Heart left ventricle (tissue), 16 donors: ENCODE data around the gene MAP3K4. TPM values are rescaled to one million over a fixed set of nuclear protein-coding genes. Genes with fewer than 3 reads are reported as not detected.

Experiments
- ATAC-seq, 4 donors: fragments of 200-7000 bp; cut with Tn5 transposase; one replicate each; pipeline ENCODE4 v1.9.1; 2020 to 2022; ENCODE audit warnings: moderate library complexity in 4 of 4, mild to moderate bottlenecking in 3 of 4, moderate number of reproducible peaks in 1 of 4
- DNase-seq, 5 donors: peaks; one replicate each; pipeline ENCODE4 v3.0.0-alpha.2; 2020
- H3K27ac ChIP-seq, 12 donors: fragments of 200-600 bp; sonication (generic) in 4 of 12; one replicate each; pipeline versions ENCODE4 v1.5.0 to v1.8.0; 2016 to 2022; ENCODE audit warnings: mild to moderate bottlenecking in 2 of 12
- H3K27me3 ChIP-seq, 9 donors: fragments of 200-600 bp; sonication (generic) in 2 of 9; one replicate each; pipeline versions ENCODE4 v1.5.1 to v1.8.0; 2016 to 2022; ENCODE audit warnings: mild to moderate bottlenecking in 3 of 9
- H3K36me3 ChIP-seq, 9 donors: fragments of 200-600 bp; sonication (generic) in 2 of 9; one replicate each; pipeline versions ENCODE4 v1.5.0 to v1.8.0; 2018 to 2022; ENCODE audit warnings: mild to moderate bottlenecking in 2 of 9
- H3K4me1 ChIP-seq, 12 donors: fragments of 200-600 bp; sonication (generic) in 4 of 12; one replicate each; pipeline versions ENCODE4 v1.5.0 to v1.8.0; 2016 to 2022; ENCODE audit warnings: mild to moderate bottlenecking in 3 of 12
- H3K4me3 ChIP-seq, 12 donors: fragments of 200-600 bp; sonication (generic) in 4 of 12; one replicate each; pipeline versions ENCODE4 v1.5.0 to v1.8.0; 2017 to 2022; ENCODE audit warnings: mild to moderate bottlenecking in 9 of 12, moderate library complexity in 4 of 12
- H3K9me3 ChIP-seq, 12 donors: fragments of 200-600 bp; sonication (generic) in 4 of 12; one replicate each; pipeline versions ENCODE4 v1.5.0 to v1.8.0; 2016 to 2022; ENCODE audit warnings: mild to moderate bottlenecking in 1 of 12
- CTCF ChIP-seq, 12 donors: fragments of 200-600 bp; sonication (generic) in 4 of 12; IDR thresholded peaks; one replicate each; pipeline versions ENCODE4 v1.5.0 to v1.8.0; 2018 to 2022; ENCODE audit warnings: antibody characterized with exemption in 12 of 12, mild to moderate bottlenecking in 5 of 12
- POLR2A ChIP-seq, 2 donors: fragments of 450-650 bp; IDR thresholded peaks; one replicate each; pipeline ENCODE4 v1.6.1; 2017; ENCODE audit warnings: antibody characterized with exemption in 2 of 2, mild to moderate bottlenecking in 2 of 2, moderate library complexity in 2 of 2
- WGBS, 4 donors: extraction: QIAGEN DNeasy Blood & Tissue Kit in 2 of 4; methylation state at CpG; one replicate each; pipeline versions ENCODE4 v1.1.5 to v1.1.7; 2013 to 2018; 5-methylcytosine and 5-hydroxymethylcytosine counted together
- intact Hi-C, 10 donors: fragments of 100-400 bp; cut with DNase I; formaldehyde crosslinking; loops; one replicate each; pipeline versions ENCODE4 v1.11.1 to v1.14.2; 2022
- polyA plus RNA-seq, 2 donors: library from polyadenylated mRNA; stranded (reverse); fragments of 200-250 nt; gene quantifications; one replicate each; pipeline ENCODE4 v1.2.3, GENCODE V29; 2013
- total RNA-seq, 9 donors: library from RNA; depleted of rRNA in 2 of 9; stranded (reverse); fragments of >200 nt in 2 of 9; fragmentation: NEBNext Ultra II Directional in 3 of 9; extraction: Animal tissue kit (Norgen Biotek cat#: 25700) in 3 of 9; gene quantifications; one replicate each; pipeline versions ENCODE4 v1.1.0 to v1.2.4, GENCODE V29; 2016 to 2023
- donor health status: ischemic (EF 13 %, LVEDD 7.1; RV severe dilation, severe dysfunction).
- donor health status: healthy with polysubstance abuse.
- donor health status: DM: no; HTN: yes; CAD: no.
- donor health status: DM: no; HTN: no; CAD: no.
- donor health status: ischemic (EF 25% LVEDD 6.9; RV normal size, moderate dysfunction).
- donor health status: ischemic (EF 25% LVEDD 5.7; RV mildly dilated, moderate dysfunction).
- donor health status: healthy.
- donor health status: DM: yes; HTN: yes; CAD: no.
- donor health status: ischemic (EF 35%, LVEDD 5.7; RV mildly dilated, moderate dysfunction).
- donor health status: nonischemic (EF 11% LVEDD 7.7; RV severe dilation, severe dysfunction).
- donor health status: DM: yes; HTN: yes; CAD: no.
- donor health status: PGD.
- donor health status: ischemic (EF 29% LVEDD 5.4; RV normal size, mild dysfunction).
- donor health status: nonischemic (EF 23%, LVEDD 6.1; RV moderate dilation, normal function).

Gene MAP3K4
- total and polyA plus RNA-seq, 11 donors, result 9.2 to 39.1 (median 28.4) TPM

- Histone ChIP-seq H3K9me3 (no peaks in the 10 kb centered on the region), H3K4me1 (peaks cover 0 to 6% (median 0%) of the 10 kb centered on the region in 12 donors), H3K27ac (peak overlapping the region in 1 of 12 donors; percentile 26), H3K36me3 (no peaks in the 10 kb centered on the region), H3K27me3 (no peaks in the 10 kb centered on the region), H3K4me3 (no peak overlapping the region)
- ATAC-seq, result peak in 1 of 4 donors; percentile 49
- WGBS, 4 donors, result 60 to 74% (median 71%) methylated on average over 7 of the region's 7 CpGs
- intact Hi-C loops, result no loop called here
- TF ChIP-seq POLR2A (IDR thresholded peaks at IDR 0.05) (no peak), CTCF (IDR thresholded peaks at IDR 0.05) (no peak)
- DNase-seq, result no peak
These were observed 24.9 kb upstream of the MAP3K4 start for GRCh38 chr6:160966493-160967229.

GRCh38 chr6:160967351-160967750 lies 24.2 kb upstream of the MAP3K4 start:
- TF ChIP-seq POLR2A (IDR thresholded peaks at IDR 0.05) (no peak), CTCF (IDR thresholded peaks at IDR 0.05) (no peak)
- H3K36me3 ChIP-seq, result no peaks in the 10 kb centered on the region
- peaks cover 0 to 8% (median 0%) of the 10 kb centered on the region in 12 donors for H3K4me1 ChIP-seq
- WGBS, 4 donors, result 75 to 91% (median 82%) methylated on average over 4 of the region's 4 CpGs
- H3K27ac ChIP-seq, result peak overlapping the region in 3 of 12 donors; percentile 26 to 37 (median 34)
- DNase-seq (no peak), ATAC-seq (no peak)
- no peaks in the 10 kb centered on the region for H3K27me3 ChIP-seq
- H3K4me3 ChIP-seq, result no peak overlapping the region
- intact Hi-C loops, result no loop called here
- no peaks in the 10 kb centered on the region for H3K9me3 ChIP-seq

- Histone ChIP-seq H3K27me3 (no peaks in the 10 kb centered on the region), H3K9me3 (no peaks in the 10 kb centered on the region), H3K4me1 (peaks cover 0 to 12% (median 3%) of the 10 kb centered on the region in 12 donors), H3K36me3 (no peaks in the 10 kb centered on the region), H3K4me3 (no peak overlapping the region), H3K27ac (peak overlapping the region in 3 of 12 donors; percentile 26 to 37 (median 34))
- DNase-seq (peak in 1 of 5 donors; percentile 45), ATAC-seq (peak; percentile 47 to 82 (median 72))
- TF ChIP-seq POLR2A (IDR thresholded peaks at IDR 0.05) (no peak), CTCF (IDR thresholded peaks at IDR 0.05) (no peak)
- WGBS, 4 donors, result 4 to 18% (median 10%) methylated on average over 1 of the region's 1 CpG
- intact Hi-C loops, result no loop called here
These were observed 23.7 kb upstream of the MAP3K4 start for GRCh38 chr6:160967833-160968232.

GRCh38 chr6:160971171-160971570 lies 20.4 kb upstream of the MAP3K4 start:
- WGBS, 4 donors, result 68 to 95% (median 76%) methylated on average over 1 of the region's 1 CpG
- H3K4me1 ChIP-seq, result peaks cover 0 to 38% (median 21%) of the 10 kb centered on the region in 12 donors
- DNase-seq (no peak), ATAC-seq (no peak)
- no peak overlapping the region for H3K27ac ChIP-seq
- no peak overlapping the region for H3K4me3 ChIP-seq
- H3K9me3 ChIP-seq, result no peaks in the 10 kb centered on the region
- intact Hi-C loops, result loop anchor here in 1 of 10 donors (5.0 kb wide), 1 partner anchor 39 kb away; no protein-coding TSS in a partner anchor
- no peaks in the 10 kb centered on the region for H3K27me3 ChIP-seq
- H3K36me3 ChIP-seq, result no peaks in the 10 kb centered on the region
- TF ChIP-seq CTCF (IDR thresholded peaks at IDR 0.05) (no peak), POLR2A (IDR thresholded peaks at IDR 0.05) (no peak)
